HepG2 (cell line): ENCODE measurements around the gene SLC16A11.

Experiments used
- BRCA1 ChIP-seq: sonication (generic); formaldehyde crosslinking; IDR thresholded peaks from 2 replicates; pipeline ENCODE4 v1.4.0; 2020; ENCODE audit warnings: missing genetic modification reagents
- CREB1 ChIP-seq, 2 experiments: fragments of 450-650 bp in 1 of 2; IDR thresholded peaks; 2 replicates each; pipeline ENCODE4 v1.6.1; 2016 to 2017; ENCODE audit warnings: control low read depth in 1 of 2, mild to moderate bottlenecking in 1 of 2, missing compliant biosample characterization in 1 of 2, missing genetic modification characterization in 1 of 2
- KLF13 ChIP-seq: sonication (generic); formaldehyde crosslinking; IDR thresholded peaks from 2 replicates; pipeline ENCODE4 v1.4.0; 2020; ENCODE audit warnings: mild to moderate bottlenecking, missing genetic modification reagents
- MXD1 ChIP-seq: sonication (generic); formaldehyde crosslinking; IDR thresholded peaks from 2 replicates; pipeline ENCODE4 v1.4.0; 2020; ENCODE audit warnings: mild to moderate bottlenecking, missing genetic modification reagents
- MXI1 ChIP-seq: IDR thresholded peaks from 3 replicates; pipeline ENCODE4 v1.6.1; 2012; ENCODE audit warnings: low read depth, low read length, inconsistent platforms, borderline replicate concordance
- NFATC3 ChIP-seq: sonication (generic); formaldehyde crosslinking; IDR thresholded peaks from 2 replicates; pipeline ENCODE4 v1.5.1; 2020; ENCODE audit warnings: mild to moderate bottlenecking, missing genetic modification reagents
- PTBP1 ChIP-seq: fragments of 200-400 bp; formaldehyde crosslinking; IDR thresholded peaks from 2 replicates; pipeline ENCODE4 v1.6.1; 2018; ENCODE audit warnings: low read length, low read depth; ENCODE audit not compliant: poor library complexity, severe bottlenecking
- TEF ChIP-seq: sonication (generic); formaldehyde crosslinking; IDR thresholded peaks from 2 replicates; pipeline ENCODE4 v1.5.0; 2020; ENCODE audit warnings: missing genetic modification reagents
- ZBTB21 ChIP-seq: sonication (generic); formaldehyde crosslinking; IDR thresholded peaks from 2 replicates; pipeline ENCODE4 v1.4.0; 2020; ENCODE audit warnings: missing genetic modification reagents
- ZBTB39 ChIP-seq: sonication (generic); formaldehyde crosslinking; IDR thresholded peaks from 2 replicates; pipeline ENCODE4 v1.5.0; 2020; ENCODE audit warnings: missing genetic modification reagents
- ZFP36 ChIP-seq: fragments of 150-350 bp; IDR thresholded peaks from 2 replicates; pipeline ENCODE4 v1.6.1; 2018; ENCODE audit warnings: borderline replicate concordance, low read length, low read depth; ENCODE audit not compliant: partially characterized antibody
- ZNF326 ChIP-seq: sonication (generic); formaldehyde crosslinking; IDR thresholded peaks from 2 replicates; pipeline ENCODE4 v1.4.0; 2020; ENCODE audit warnings: missing genetic modification reagents, borderline replicate concordance
- ZSCAN22 ChIP-seq: sonication (generic); formaldehyde crosslinking; IDR thresholded peaks from 2 replicates; pipeline ENCODE4 v1.4.0; 2020; ENCODE audit warnings: mild to moderate bottlenecking, missing genetic modification reagents

GRCh38 chr17:6998855-6999508 is 44.9 kb downstream of the SLC16A11 start:
- TF ChIP-seq ZFP36 (no peak), MXI1 (no peak), ZBTB39 (CRISPR knock-in tag) (no peak), NFATC3 (CRISPR knock-in tag) (no peak), TEF (CRISPR knock-in tag) (no peak), ZSCAN22 (CRISPR knock-in tag) (no peak), BRCA1 (CRISPR knock-in tag) (no peak), PTBP1 (no peak), ZBTB21 (CRISPR knock-in tag) (no peak), KLF13 (CRISPR knock-in tag) (no peak), MXD1 (CRISPR knock-in tag) (no peak), CREB1 (IDR thresholded peaks at IDR 0.05) (no peak), CREB1 (CRISPR knock-in tag; IDR thresholded peaks at IDR 0.05) (no peak), ZNF326 (CRISPR knock-in tag) (no peak)
